CD4-positive, alpha-beta T cell (primary cell): Measurements from ENCODE around the gene MCTP2. TPM values are rescaled to one million over a fixed set of nuclear protein-coding genes. Genes with fewer than 3 reads are reported as not detected.
A peak's percentile ranks its signal among the peaks of the same experiment; 100 is the strongest.

Source experiments
- ATAC-seq: fragments of 200-7000 bp; cut with Tn5 transposase; one replicate; pipeline ENCODE4 v1.10.0; 2022; ENCODE audit warnings: mild to moderate bottlenecking; ENCODE audit not compliant: poor library complexity
- CTCF ChIA-PET: fragments of 350-600 bp; sonication (Branson Sonifier 250); formaldehyde crosslinking; loops from one replicate; lab custom pipeline; 2021; ENCODE audit warnings: antibody characterized with exemption, inconsistent platforms; lab: Charles Lee
- POLR2A ChIA-PET: fragments of 350-600 bp; sonication (Branson Sonifier 250); formaldehyde crosslinking; loops from one replicate; lab custom pipeline; 2021; ENCODE audit warnings: antibody characterized with exemption, inconsistent platforms; lab: Charles Lee
- DNase-seq, 14 experiments: peaks; one replicate each; pipeline ENCODE4 v3.0.0-alpha.2; 2013 to 2020; ENCODE audit warnings: mixed read lengths in 2 of 14
- H3K27ac ChIP-seq, 2 donors: one replicate each; pipeline versions ENCODE4 v1.5.1 to v1.7.0; 2013; ENCODE audit warnings: low read length in 2 of 2, low read depth in 1 of 2, mild to moderate bottlenecking in 1 of 2
- H3K27me3 ChIP-seq, 2 experiments: 1 replicate in 1 of 2; 2 replicates in 1 of 2; pipeline versions ENCODE4 v1.6.1 to v1.7.0; 2013; ENCODE audit warnings: low read length in 2 of 2, control low read depth in 1 of 2, mild to moderate bottlenecking in 1 of 2, moderate library complexity in 1 of 2; ENCODE audit not compliant: insufficient read depth in 2 of 2, control insufficient read depth in 1 of 2
- H3K36me3 ChIP-seq: one replicate; pipeline ENCODE4 v1.6.1; 2013; ENCODE audit warnings: low read length, control low read depth; ENCODE audit not compliant: insufficient read depth
- H3K4me1 ChIP-seq: one replicate; pipeline ENCODE4 v1.6.1; 2013; ENCODE audit warnings: low read length, control low read depth; ENCODE audit not compliant: insufficient read depth
- H3K4me3 ChIP-seq: one replicate; pipeline ENCODE4 v1.5.1; 2013; ENCODE audit warnings: mild to moderate bottlenecking, low read length, moderate library complexity
- H3K9me3 ChIP-seq, 2 experiments: 1 replicate in 1 of 2; 2 replicates in 1 of 2; pipeline versions ENCODE4 v1.6.1 to v1.7.0; 2013; ENCODE audit warnings: low read length in 2 of 2, mild to moderate bottlenecking in 2 of 2, control low read depth in 1 of 2, moderate library complexity in 1 of 2; ENCODE audit not compliant: control insufficient read depth in 1 of 2, insufficient read depth in 1 of 2
- H3K27ac Mint-ChIP-seq: one replicate; pipeline ENCODE4 v1.8.0; 2020; ENCODE audit warnings: mixed read lengths
- H3K27me3 Mint-ChIP-seq: one replicate; pipeline ENCODE4 v1.8.0; 2021; ENCODE audit warnings: mixed read lengths
- H3K36me3 Mint-ChIP-seq: one replicate; pipeline ENCODE4 v1.8.0; 2021; ENCODE audit warnings: low read depth, mixed read lengths
- H3K4me1 Mint-ChIP-seq: one replicate; pipeline ENCODE4 v1.8.0; 2021; ENCODE audit warnings: low read depth, mixed read lengths
- H3K4me3 Mint-ChIP-seq: one replicate; pipeline ENCODE4 v1.8.0; 2020; ENCODE audit warnings: mild to moderate bottlenecking, mixed read lengths
- H3K9me3 Mint-ChIP-seq: one replicate; pipeline ENCODE4 v1.8.0; 2020; ENCODE audit warnings: mixed read lengths
- CTCF ChIP-seq: fragments of 200-600 bp; IDR thresholded peaks from one replicate; pipeline ENCODE4 v1.8.0; 2022; ENCODE audit warnings: antibody characterized with exemption, mild to moderate bottlenecking
- intact Hi-C, 2 experiments: fragments of 100-400 bp; cut with DNase I in 1 of 2; cut with micrococcal nuclease in 1 of 2; formaldehyde crosslinking; loops; one replicate each; pipeline versions ENCODE4 v1.15.1 to v1.9.0; 2023 to 2025; cut with DNase I, micrococcal nuclease
- total RNA-seq, 174 experiments: library from RNA in 2 of 174; stranded (reverse) in 2 of 174; gene quantifications; one replicate each; pipeline ENCODE4 v1.2.3 and lab custom pipeline; 2021 to 2026

MCTP2 gene
- total RNA-seq, 2 experiments from 2014 or later, result 8.0 to 10.8 TPM

GRCh38 chr15:94274745-94275144 is 43.4 kb downstream of the MCTP2 start:
- Histone ChIP-seq H3K27ac (no peak overlapping the region), H3K36me3 (no peaks in the 10 kb centered on the region), H3K4me1 (no peaks in the 10 kb centered on the region), H3K27me3 (no peaks in the 10 kb centered on the region), H3K4me3 (no peak overlapping the region), H3K9me3 (no peaks in the 10 kb centered on the region)
- DNase-seq (peak in 1 of 14 experiments; percentile 20), ATAC-seq (no peak)
- Mint-ChIP-seq H3K27me3 (no peaks in the 10 kb centered on the region), H3K4me3 (no peak overlapping the region), H3K9me3 (no peaks in the 10 kb centered on the region), H3K27ac (no peak overlapping the region), H3K4me1 (no peaks in the 10 kb centered on the region), H3K36me3 (peaks cover 7% of the 10 kb centered on the region)
- no peak for TF ChIP-seq CTCF
- CTCF ChIA-PET, result no interaction called here
- POLR2A ChIA-PET, result no interaction called here
- intact Hi-C loops, result no loop called here

- H3K27me3 ChIP-seq, result no peaks in the 10 kb centered on the region
- H3K36me3 ChIP-seq, result no peaks in the 10 kb centered on the region
- H3K9me3 ChIP-seq, result peaks cover 0 to 9% of the 10 kb centered on the region in 2 experiments
- ChIA-PET CTCF (no interaction called here), POLR2A (no interaction called here)
- TF ChIP-seq CTCF, result no peak
- H3K4me1 ChIP-seq, result no peaks in the 10 kb centered on the region
- peaks cover 9% of the 10 kb centered on the region for H3K9me3 Mint-ChIP-seq
- H3K4me3 Mint-ChIP-seq, result no peak overlapping the region
- H3K27ac ChIP-seq, result no peak overlapping the region
- peaks cover 33% of the 10 kb centered on the region for H3K36me3 Mint-ChIP-seq
- intact Hi-C loops, result no loop called here
- no peak overlapping the region for H3K27ac Mint-ChIP-seq
- DNase-seq, result no peak
- H3K27me3 Mint-ChIP-seq, result no peaks in the 10 kb centered on the region
- ATAC-seq, result no peak
- no peak overlapping the region for H3K4me3 ChIP-seq
- H3K4me1 Mint-ChIP-seq, result no peaks in the 10 kb centered on the region
These were observed 46.1 kb downstream of the MCTP2 start for GRCh38 chr15:94277485-94277884.

- H3K9me3 Mint-ChIP-seq, result peaks cover 9% of the 10 kb centered on the region
- Histone ChIP-seq H3K27ac (no peak overlapping the region), H3K9me3 (peaks cover 0 to 9% of the 10 kb centered on the region in 2 experiments), H3K36me3 (no peaks in the 10 kb centered on the region), H3K4me3 (no peak overlapping the region), H3K27me3 (no peaks in the 10 kb centered on the region), H3K4me1 (no peaks in the 10 kb centered on the region)
- no peak for TF ChIP-seq CTCF
- intact Hi-C loops, result no loop called here
- ATAC-seq (no peak), DNase-seq (no peak)
- peaks cover 33% of the 10 kb centered on the region for H3K36me3 Mint-ChIP-seq
- CTCF ChIA-PET, result no interaction called here
- no peaks in the 10 kb centered on the region for H3K27me3 Mint-ChIP-seq
- H3K4me1 Mint-ChIP-seq, result no peaks in the 10 kb centered on the region
- no peak overlapping the region for H3K27ac Mint-ChIP-seq
- H3K4me3 Mint-ChIP-seq, result no peak overlapping the region
- POLR2A ChIA-PET, result interaction anchor here (0.7 kb wide), 1 partner anchor 1189 kb away, joined by 3 read pairs; no protein-coding TSS in a partner anchor
These were observed 48.4 kb downstream of the MCTP2 start for GRCh38 chr15:94279736-94280135.
